Tibial artery (tissue), 4 donors: ENCODE measurements around the gene TPRG1.

ENCODE experiments used
- DNase-seq, 2 donors: peaks; one replicate each; pipeline ENCODE4 v3.0.0-alpha.2; 2019
- H3K27ac ChIP-seq, 2 donors: fragments of 200-600 bp; sonication (generic) in 1 of 2; 1 replicate in 1 of 2; 2 replicates in 1 of 2; pipeline ENCODE4 v1.5.1; 2018 to 2019; ENCODE audit warnings: mild to moderate bottlenecking in 1 of 2
- H3K27me3 ChIP-seq, 2 donors: fragments of 200-600 bp; sonication (generic) in 1 of 2; one replicate each; pipeline versions ENCODE4 v1.5.1 to v1.6.0; 2016 to 2019
- H3K36me3 ChIP-seq, 3 donors: fragments of 200-600 bp; sonication (generic) in 2 of 3; one replicate each; pipeline ENCODE4 v1.5.1; 2016 to 2019; ENCODE audit warnings: mild to moderate bottlenecking in 2 of 3
- H3K4me1 ChIP-seq, 4 donors: fragments of 200-600 bp; sonication (generic) in 2 of 4; 1 replicate in 3 of 4; 2 replicates in 1 of 4; pipeline ENCODE4 v1.5.1; 2016 to 2019
- H3K4me3 ChIP-seq, 2 donors: fragments of 200-600 bp; sonication (generic) in 1 of 2; 1 replicate in 1 of 2; 2 replicates in 1 of 2; pipeline ENCODE4 v1.5.1; 2018 to 2019; ENCODE audit warnings: mild to moderate bottlenecking in 2 of 2
- H3K9me3 ChIP-seq, 3 donors: fragments of 200-600 bp; sonication (generic) in 1 of 3; one replicate each; pipeline ENCODE4 v1.5.1; 2016 to 2019
- intact Hi-C: fragments of 100-400 bp; cut with DNase I; formaldehyde crosslinking; loops from one replicate; pipeline ENCODE4 v1.15.0; 2023; ENCODE audit warnings: low total_unique reads
- TF ChIP-seq, protein P1 (sequence below), 2 experiments: fragments of 200-600 bp in 1 of 2; fragments of 450-650 bp in 1 of 2; IDR thresholded peaks; one replicate each; pipeline ENCODE4 v1.5.1; 2017 to 2019; ENCODE audit warnings: antibody characterized with exemption in 2 of 2, mild to moderate bottlenecking in 1 of 2, moderate library complexity in 1 of 2

Gene TPRG1

DNA sequence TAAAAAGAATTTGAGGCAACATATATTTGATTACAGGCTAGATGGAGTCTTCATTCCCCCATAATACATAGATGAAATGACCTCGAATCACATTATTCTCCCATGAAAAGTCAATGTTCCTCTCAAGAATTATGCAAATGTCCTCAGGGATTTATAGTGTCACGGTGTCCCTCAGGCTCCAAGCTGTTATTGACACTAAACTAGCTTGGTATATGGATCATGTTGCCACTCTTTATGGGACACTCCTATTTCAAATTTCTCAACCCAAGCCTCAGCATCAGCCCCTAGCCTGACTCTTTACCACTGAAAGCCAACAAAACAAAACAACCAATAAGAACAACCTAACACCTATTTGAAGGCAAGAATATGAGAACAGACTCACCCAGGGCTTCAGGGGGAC is 139.8 kb downstream of the TPRG1 start:
- intact Hi-C loops = no loop called here
- Histone ChIP-seq H3K27me3 (no peaks in the 10 kb centered on the region), H3K36me3 (no peaks in the 10 kb centered on the region), H3K27ac (no peak overlapping the region), H3K9me3 (no peaks in the 10 kb centered on the region), H3K4me3 (no peak overlapping the region), H3K4me1 (no peaks in the 10 kb centered on the region)
- TF ChIP-seq, protein P1, sequence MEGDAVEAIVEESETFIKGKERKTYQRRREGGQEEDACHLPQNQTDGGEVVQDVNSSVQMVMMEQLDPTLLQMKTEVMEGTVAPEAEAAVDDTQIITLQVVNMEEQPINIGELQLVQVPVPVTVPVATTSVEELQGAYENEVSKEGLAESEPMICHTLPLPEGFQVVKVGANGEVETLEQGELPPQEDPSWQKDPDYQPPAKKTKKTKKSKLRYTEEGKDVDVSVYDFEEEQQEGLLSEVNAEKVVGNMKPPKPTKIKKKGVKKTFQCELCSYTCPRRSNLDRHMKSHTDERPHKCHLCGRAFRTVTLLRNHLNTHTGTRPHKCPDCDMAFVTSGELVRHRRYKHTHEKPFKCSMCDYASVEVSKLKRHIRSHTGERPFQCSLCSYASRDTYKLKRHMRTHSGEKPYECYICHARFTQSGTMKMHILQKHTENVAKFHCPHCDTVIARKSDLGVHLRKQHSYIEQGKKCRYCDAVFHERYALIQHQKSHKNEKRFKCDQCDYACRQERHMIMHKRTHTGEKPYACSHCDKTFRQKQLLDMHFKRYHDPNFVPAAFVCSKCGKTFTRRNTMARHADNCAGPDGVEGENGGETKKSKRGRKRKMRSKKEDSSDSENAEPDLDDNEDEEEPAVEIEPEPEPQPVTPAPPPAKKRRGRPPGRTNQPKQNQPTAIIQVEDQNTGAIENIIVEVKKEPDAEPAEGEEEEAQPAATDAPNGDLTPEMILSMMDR (IDR thresholded peaks at IDR 0.05) = no peak
- no peak for DNase-seq

DNA sequence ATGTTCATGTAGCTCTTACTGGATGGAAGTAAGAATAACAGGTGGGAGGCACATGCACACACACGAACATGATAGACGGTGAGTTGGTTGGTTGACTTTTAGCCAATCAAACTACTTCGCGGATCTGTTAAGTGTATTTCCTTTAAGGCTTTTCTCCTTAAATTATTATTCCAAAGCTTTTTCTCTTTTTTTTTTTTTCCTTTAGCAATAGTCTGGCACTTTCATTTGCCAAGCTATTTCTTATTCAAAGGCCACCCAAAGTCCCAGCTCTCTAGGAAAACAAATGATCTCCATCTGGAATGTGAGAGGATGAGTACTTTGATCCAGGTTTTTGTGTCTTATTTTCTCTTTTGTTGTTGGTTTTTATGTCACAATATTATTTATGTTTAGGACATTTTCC is 141.1 kb downstream of the TPRG1 start:
- intact Hi-C loops = no loop called here
- no peaks in the 10 kb centered on the region for H3K4me1 ChIP-seq
- no peak overlapping the region for H3K27ac ChIP-seq
- no peaks in the 10 kb centered on the region for H3K9me3 ChIP-seq
- TF ChIP-seq, protein P1 (IDR thresholded peaks at IDR 0.05) = no peak
- H3K4me3 ChIP-seq = no peak overlapping the region
- H3K27me3 ChIP-seq = no peaks in the 10 kb centered on the region
- DNase-seq = no peak
- no peaks in the 10 kb centered on the region for H3K36me3 ChIP-seq

DNA sequence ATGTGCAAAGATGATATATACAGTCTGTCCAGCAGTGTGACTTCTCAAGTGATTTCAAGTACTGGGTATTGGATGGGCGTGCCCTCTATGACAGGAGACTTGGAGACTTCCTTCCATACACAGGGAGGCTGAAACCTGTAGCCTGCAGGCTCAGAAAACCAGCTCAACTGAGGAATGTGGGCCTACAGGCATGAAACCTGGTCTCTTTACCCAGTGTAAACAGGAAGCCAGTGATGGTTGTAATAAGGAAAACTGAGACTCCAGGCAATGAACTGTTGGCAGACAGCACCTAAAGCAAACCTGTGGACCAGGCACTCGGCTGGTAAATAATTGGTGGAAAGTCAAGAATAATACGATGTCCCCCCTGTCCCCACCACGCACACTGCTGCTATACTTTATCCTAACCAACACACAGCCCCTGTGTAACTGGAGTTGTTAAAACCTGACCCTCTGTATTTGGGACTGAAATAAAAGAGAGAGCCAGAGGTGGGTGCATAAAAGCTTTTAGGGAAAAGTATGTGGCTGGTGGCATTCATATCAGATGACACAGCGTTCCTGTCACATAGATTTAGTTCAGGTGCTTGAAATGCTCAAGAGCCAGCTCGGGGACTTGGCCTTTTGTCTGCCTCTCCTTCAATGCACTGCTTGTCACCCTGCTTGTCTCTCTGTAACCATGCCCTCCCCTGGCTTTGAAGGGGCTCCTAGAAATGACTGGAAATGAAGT is 144.7 kb downstream of the TPRG1 start:
- TF ChIP-seq, protein P1 (IDR thresholded peaks at IDR 0.05) = no peak
- no peak overlapping the region for H3K4me3 ChIP-seq
- no peaks in the 10 kb centered on the region for H3K27me3 ChIP-seq
- no peaks in the 10 kb centered on the region for H3K36me3 ChIP-seq
- DNase-seq = no peak
- intact Hi-C loops = no loop called here
- no peak overlapping the region for H3K27ac ChIP-seq
- no peaks in the 10 kb centered on the region for H3K9me3 ChIP-seq
- H3K4me1 ChIP-seq = peaks cover 0 to 2% (median under 1%) of the 10 kb centered on the region in 4 donors

DNA sequence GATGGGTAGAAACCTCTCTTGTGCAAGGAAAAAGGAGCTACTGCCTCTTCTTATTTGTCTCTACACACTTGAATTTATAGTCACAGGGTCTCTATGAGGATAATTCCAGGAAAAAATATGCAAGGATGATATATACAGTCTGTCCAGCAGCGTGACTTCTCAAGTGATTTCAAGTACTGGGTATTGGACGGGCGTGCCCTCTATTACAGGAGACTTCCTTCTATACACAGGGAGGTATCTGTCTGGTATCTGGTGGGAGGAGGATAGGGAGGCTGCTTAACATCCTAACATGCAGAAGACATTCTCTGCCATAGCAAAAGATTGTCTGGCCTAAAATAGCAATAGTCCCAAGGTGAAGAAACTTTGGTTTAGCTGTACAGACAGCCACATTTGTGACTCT is 146.1 kb downstream of the TPRG1 start:
- Histone ChIP-seq H3K27ac (no peak overlapping the region), H3K4me3 (no peak overlapping the region), H3K36me3 (no peaks in the 10 kb centered on the region), H3K27me3 (no peaks in the 10 kb centered on the region), H3K9me3 (no peaks in the 10 kb centered on the region), H3K4me1 (peaks cover 0 to 15% (median 6%) of the 10 kb centered on the region in 4 donors)
- TF ChIP-seq, protein P1 (IDR thresholded peaks at IDR 0.05) = no peak
- intact Hi-C loops = no loop called here
- DNase-seq = no peak

- no peaks in the 10 kb centered on the region for H3K27me3 ChIP-seq
- no peak overlapping the region for H3K27ac ChIP-seq
- intact Hi-C loops = no loop called here
- TF ChIP-seq, protein P1 (IDR thresholded peaks at IDR 0.05) = no peak
- H3K9me3 ChIP-seq = no peaks in the 10 kb centered on the region
- no peak overlapping the region for H3K4me3 ChIP-seq
- no peak for DNase-seq
- peaks cover 0 to 28% (median 11%) of the 10 kb centered on the region in 4 donors for H3K4me1 ChIP-seq
- no peaks in the 10 kb centered on the region for H3K36me3 ChIP-seq
These were observed 148.7 kb downstream of the TPRG1 start for GRCh38 chr3:189320511-189320910.
